ENCODE measurements around the gene NDUFAB1.

- TF ChIP-seq CTCF (IDR thresholded peaks at IDR 0.05) (no peak), REST (IDR thresholded peaks at IDR 0.05; ENCODE audit: insufficient read depth in 1 of 2, low read depth in 2 of 2, low read length in 1 of 2) (no peak), SIN3A (IDR thresholded peaks at IDR 0.05; ENCODE audit: borderline replicate concordance, insufficient read depth, low read depth, low read length) (no peak)
Measured at GRCh38 chr16:23590181-23590580, 5.9 kb downstream of the NDUFAB1 start.

Measured in Panc1 (cell line).